Sigmoid colon (tissue), 7 donors: ENCODE measurements around the gene CTNNA1. TPM values are rescaled to one million over a fixed set of nuclear protein-coding genes. Genes with fewer than 3 reads are reported as not detected.
"Not testable (repeated sequence)": the region's sequence is repeated elsewhere in the genome, so short reads cannot be mapped to it uniquely, and the experiment has no call there.

Experiments
- DNase-seq: peaks from one replicate; pipeline ENCODE4 v3.0.0-alpha.2; 2019
- H3K27ac ChIP-seq, 4 donors: fragments of 200-600 bp; sonication (generic); one replicate each; pipeline ENCODE4 v1.5.1; 2016 to 2019; ENCODE audit warnings: mild to moderate bottlenecking in 1 of 4
- H3K27me3 ChIP-seq, 3 donors: fragments of 200-600 bp; sonication (generic); one replicate each; pipeline ENCODE4 v1.5.1; 2019; ENCODE audit warnings: mild to moderate bottlenecking in 1 of 3
- H3K36me3 ChIP-seq, 4 donors: fragments of 200-600 bp; sonication (generic); one replicate each; pipeline ENCODE4 v1.5.1; 2016 to 2019
- H3K4me1 ChIP-seq, 4 donors: fragments of 200-600 bp; sonication (generic); one replicate each; pipeline ENCODE4 v1.5.1; 2017 to 2019
- H3K4me3 ChIP-seq, 4 donors: fragments of 200-600 bp; sonication (generic); one replicate each; pipeline ENCODE4 v1.5.1; 2017 to 2019; ENCODE audit warnings: mild to moderate bottlenecking in 2 of 4, moderate library complexity in 1 of 4
- H3K9me3 ChIP-seq, 4 donors: fragments of 200-600 bp in 3 of 4; sonication (generic) in 3 of 4; one replicate each; pipeline versions ENCODE4 v1.5.1 to v1.6.1; 2013 to 2019
- CTCF ChIP-seq, 4 experiments: fragments of 450-650 bp in 3 of 4; fragments of 200-600 bp in 1 of 4; IDR thresholded peaks; one replicate each; pipeline ENCODE4 v1.5.1; 2016 to 2019; ENCODE audit warnings: antibody characterized with exemption in 4 of 4, mild to moderate bottlenecking in 3 of 4, moderate library complexity in 2 of 4
- EP300 ChIP-seq, 4 donors: sonication (generic); formaldehyde crosslinking; IDR thresholded peaks; one replicate each; pipeline ENCODE4 v1.6.1; 2017; ENCODE audit warnings: antibody characterized with exemption in 4 of 4
- POLR2A ChIP-seq, 2 donors: fragments of 450-650 bp; IDR thresholded peaks; one replicate each; pipeline ENCODE4 v1.6.1; 2016; ENCODE audit warnings: antibody characterized with exemption in 2 of 2, mild to moderate bottlenecking in 2 of 2, moderate library complexity in 2 of 2
- POLR2AphosphoS5 ChIP-seq, 4 donors: sonication (generic); formaldehyde crosslinking; IDR thresholded peaks; one replicate each; pipeline ENCODE4 v1.6.1; 2017; ENCODE audit warnings: antibody characterized with exemption in 4 of 4
- WGBS, 2 donors: extraction: QIAGEN DNeasy Blood & Tissue Kit; methylation state at CpG; one replicate each; pipeline ENCODE4 v1.1.7; 2013; 5-methylcytosine and 5-hydroxymethylcytosine counted together
- intact Hi-C: fragments of 100-400 bp; cut with DNase I; formaldehyde crosslinking; loops from one replicate; pipeline ENCODE4 v1.15.1; 2023
- polyA plus RNA-seq, 3 donors: library from polyadenylated mRNA; stranded (reverse); fragments of 200-250 nt; gene quantifications; one replicate each; pipeline ENCODE4 v1.2.3, GENCODE V29; 2013
- total RNA-seq, 4 donors: library from RNA; depleted of rRNA; stranded (reverse); fragments of >200 nt; gene quantifications; one replicate each; pipeline ENCODE4 v1.1.0, GENCODE V29; 2016
- donor health status: healthy with polysubstance abuse.
- donor health status: Bipolar disorder and iron deficiency.
- donor health status: healthy.

CTNNA1 gene
- total and polyA plus RNA-seq, 7 donors: 163 to 256 (median 188) TPM

- no peak overlapping the region for H3K4me3 ChIP-seq
- no peak for TF ChIP-seq POLR2AphosphoS5 (IDR thresholded peaks at IDR 0.05)
- no peak for TF ChIP-seq POLR2A (IDR thresholded peaks at IDR 0.05)
- no peak for TF ChIP-seq EP300 (IDR thresholded peaks at IDR 0.05)
- no peak for TF ChIP-seq CTCF (IDR thresholded peaks at IDR 0.05)
- WGBS, 2 donors: 48 to 55% methylated on average over 3 of the region's 3 CpGs
- no peaks in the 10 kb centered on the region for H3K9me3 ChIP-seq
- DNase-seq: no peak
- peaks cover 0 to 19% (median 12%) of the 10 kb centered on the region in 4 donors for H3K4me1 ChIP-seq
- no peak overlapping the region for H3K27ac ChIP-seq
- H3K36me3 ChIP-seq: peaks cover 0 to 3% (median 0%) of the 10 kb centered on the region in 4 donors
- intact Hi-C loops: no loop called here
- no peaks in the 10 kb centered on the region for H3K27me3 ChIP-seq
Measured at GRCh38 chr5:138833726-138834480, 80.7 kb downstream of the CTNNA1 start.

GRCh38 chr5:138834853-138835252, 81.6 kb downstream of the CTNNA1 start:
- H3K4me1 ChIP-seq: peaks cover 0 to 25% (median 15%) of the 10 kb centered on the region in 4 donors
- H3K36me3 ChIP-seq, H3K4me3 ChIP-seq, H3K9me3 ChIP-seq, intact Hi-C loops, DNase-seq, H3K27ac ChIP-seq, H3K27me3 ChIP-seq: not testable (repeated sequence)
- 94 to 95% methylated on average over 6 of the region's 6 CpGs for WGBS, 2 donors

DNA sequence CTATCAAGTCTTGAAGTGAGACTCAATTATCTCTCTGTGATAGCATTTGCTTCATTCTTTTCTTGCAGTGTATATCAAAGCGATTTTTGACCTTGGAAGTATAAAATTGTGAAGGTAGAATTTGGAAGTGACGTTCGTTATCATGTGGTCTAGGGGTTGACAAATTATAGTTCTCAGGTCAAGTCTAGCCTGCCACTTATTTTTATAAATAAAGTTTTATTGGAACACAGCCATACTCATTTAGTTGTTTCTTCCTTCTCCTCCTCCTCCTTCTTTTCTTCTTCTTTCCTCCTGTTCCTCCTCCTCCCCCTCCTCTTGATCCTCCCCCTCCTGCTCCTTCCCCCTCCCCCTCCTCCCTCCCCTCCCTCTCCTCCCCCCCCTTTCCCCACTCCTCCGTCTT, 83.9 kb downstream of the CTNNA1 start:
- no peaks in the 10 kb centered on the region for H3K36me3 ChIP-seq
- no peak overlapping the region for H3K27ac ChIP-seq
- no peak overlapping the region for H3K4me3 ChIP-seq
- H3K27me3 ChIP-seq: no peaks in the 10 kb centered on the region
- no peak for DNase-seq
- no peak for TF ChIP-seq EP300 (IDR thresholded peaks at IDR 0.05)
- TF ChIP-seq POLR2AphosphoS5 (IDR thresholded peaks at IDR 0.05): no peak
- no peak for TF ChIP-seq POLR2A (IDR thresholded peaks at IDR 0.05)
- no peak for TF ChIP-seq CTCF (IDR thresholded peaks at IDR 0.05)
- intact Hi-C loops: no loop called here
- H3K9me3 ChIP-seq: no peaks in the 10 kb centered on the region
- peaks cover 0 to 27% (median 13%) of the 10 kb centered on the region in 4 donors for H3K4me1 ChIP-seq
- 96% methylated on average over 4 of the region's 4 CpGs for WGBS, 2 donors

GRCh38 chr5:138840103-138840502, 86.9 kb downstream of the CTNNA1 start:
- 89 to 91% methylated on average over 3 of the region's 3 CpGs for WGBS, 2 donors
- no peaks in the 10 kb centered on the region for H3K9me3 ChIP-seq
- H3K27ac ChIP-seq: no peak overlapping the region
- no peaks in the 10 kb centered on the region for H3K27me3 ChIP-seq
- peaks cover 0 to 42% (median 27%) of the 10 kb centered on the region in 4 donors for H3K4me1 ChIP-seq
- TF ChIP-seq EP300 (IDR thresholded peaks at IDR 0.05) (no peak), POLR2A (IDR thresholded peaks at IDR 0.05) (no peak), POLR2AphosphoS5 (IDR thresholded peaks at IDR 0.05) (no peak), CTCF (IDR thresholded peaks at IDR 0.05) (no peak)
- intact Hi-C loops: no loop called here
- no peak overlapping the region for H3K4me3 ChIP-seq
- DNase-seq: no peak
- no peaks in the 10 kb centered on the region for H3K36me3 ChIP-seq

DNA sequence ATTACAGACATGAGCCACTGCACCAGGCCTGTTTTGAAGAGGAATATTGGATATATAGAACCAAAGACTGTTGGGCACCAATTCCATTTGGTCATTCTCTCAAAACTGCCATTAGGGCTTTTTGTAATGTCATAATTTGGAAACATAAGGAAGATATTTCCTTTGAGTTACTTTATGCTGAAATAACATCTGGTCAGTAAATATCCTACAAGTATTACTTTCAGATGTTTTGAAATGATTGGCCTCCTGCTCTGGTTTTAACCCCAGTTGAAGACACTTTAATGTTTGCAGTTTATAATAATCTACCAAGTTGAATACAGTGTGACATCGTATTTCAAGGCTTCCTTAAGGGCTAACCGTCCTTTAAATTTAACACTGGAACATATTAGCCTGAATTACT, 88.3 kb downstream of the CTNNA1 start:
- Histone ChIP-seq H3K36me3 (no peaks in the 10 kb centered on the region), H3K4me3 (no peak overlapping the region), H3K27ac (no peak overlapping the region), H3K4me1 (peaks cover 0 to 47% (median 33%) of the 10 kb centered on the region in 4 donors), H3K27me3 (no peaks in the 10 kb centered on the region), H3K9me3 (no peaks in the 10 kb centered on the region)
- intact Hi-C loops: no loop called here
- TF ChIP-seq POLR2AphosphoS5 (IDR thresholded peaks at IDR 0.05) (no peak), POLR2A (IDR thresholded peaks at IDR 0.05) (no peak), CTCF (IDR thresholded peaks at IDR 0.05) (no peak), EP300 (IDR thresholded peaks at IDR 0.05) (no peak)
- DNase-seq: no peak
- WGBS, 2 donors: 89 to 94% methylated on average over 2 of the region's 2 CpGs
